ENCODE data around the gene CCDC85C.

DNA sequence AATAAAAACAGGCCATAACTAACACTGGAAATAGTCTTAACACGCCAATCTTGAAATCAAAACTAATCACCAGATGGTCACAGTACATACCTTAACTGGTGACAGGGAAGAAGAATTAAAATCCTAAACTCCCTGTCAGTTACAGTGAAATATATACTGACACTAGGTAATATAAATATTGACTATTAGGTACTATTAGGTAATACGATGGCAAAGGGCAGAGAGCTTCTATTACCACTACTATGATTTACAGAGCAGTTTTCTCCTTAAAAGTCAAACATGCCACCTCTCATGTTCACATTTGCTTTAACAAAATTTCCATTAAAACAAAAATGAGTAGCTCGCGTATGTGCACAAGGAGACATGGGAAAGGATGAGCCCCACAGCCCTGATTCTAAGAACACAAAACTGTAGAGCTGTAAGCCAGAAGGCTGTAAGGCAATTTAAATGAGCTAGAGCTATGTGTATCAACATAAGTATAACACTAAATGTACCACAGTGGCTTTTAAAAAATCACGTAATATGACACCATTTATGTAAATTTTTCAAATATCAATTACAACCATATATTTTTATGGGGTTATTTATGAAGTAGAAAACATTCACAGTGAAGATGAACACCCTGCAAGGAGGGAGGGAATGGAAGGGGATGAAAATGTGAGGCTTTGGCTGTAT is 142.5 kb downstream of the CCDC85C start:
- no peak for TF ChIP-seq NR2F2 (IDR thresholded peaks at IDR 0.05)
- TF ChIP-seq FOXA1 (IDR thresholded peaks at IDR 0.05): no peak
- TF ChIP-seq, protein P1, sequence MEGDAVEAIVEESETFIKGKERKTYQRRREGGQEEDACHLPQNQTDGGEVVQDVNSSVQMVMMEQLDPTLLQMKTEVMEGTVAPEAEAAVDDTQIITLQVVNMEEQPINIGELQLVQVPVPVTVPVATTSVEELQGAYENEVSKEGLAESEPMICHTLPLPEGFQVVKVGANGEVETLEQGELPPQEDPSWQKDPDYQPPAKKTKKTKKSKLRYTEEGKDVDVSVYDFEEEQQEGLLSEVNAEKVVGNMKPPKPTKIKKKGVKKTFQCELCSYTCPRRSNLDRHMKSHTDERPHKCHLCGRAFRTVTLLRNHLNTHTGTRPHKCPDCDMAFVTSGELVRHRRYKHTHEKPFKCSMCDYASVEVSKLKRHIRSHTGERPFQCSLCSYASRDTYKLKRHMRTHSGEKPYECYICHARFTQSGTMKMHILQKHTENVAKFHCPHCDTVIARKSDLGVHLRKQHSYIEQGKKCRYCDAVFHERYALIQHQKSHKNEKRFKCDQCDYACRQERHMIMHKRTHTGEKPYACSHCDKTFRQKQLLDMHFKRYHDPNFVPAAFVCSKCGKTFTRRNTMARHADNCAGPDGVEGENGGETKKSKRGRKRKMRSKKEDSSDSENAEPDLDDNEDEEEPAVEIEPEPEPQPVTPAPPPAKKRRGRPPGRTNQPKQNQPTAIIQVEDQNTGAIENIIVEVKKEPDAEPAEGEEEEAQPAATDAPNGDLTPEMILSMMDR (IDR thresholded peaks at IDR 0.05; ENCODE audit: low read depth, low read length, missing input control): no peak
- TF ChIP-seq RAD21 (IDR thresholded peaks at IDR 0.05): no peak
- no peak for TF ChIP-seq TAF1 (conservative IDR thresholded peaks at IDR 0.05)
- TF ChIP-seq, protein P2, sequence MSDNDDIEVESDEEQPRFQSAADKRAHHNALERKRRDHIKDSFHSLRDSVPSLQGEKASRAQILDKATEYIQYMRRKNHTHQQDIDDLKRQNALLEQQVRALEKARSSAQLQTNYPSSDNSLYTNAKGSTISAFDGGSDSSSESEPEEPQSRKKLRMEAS (IDR thresholded peaks at IDR 0.05): no peak
- no peak for TF ChIP-seq YY1 (IDR thresholded peaks at IDR 0.05)
- peak; percentile 60 for TF ChIP-seq FOXA2 (IDR thresholded peaks at IDR 0.05)
- TF ChIP-seq, protein P3, sequence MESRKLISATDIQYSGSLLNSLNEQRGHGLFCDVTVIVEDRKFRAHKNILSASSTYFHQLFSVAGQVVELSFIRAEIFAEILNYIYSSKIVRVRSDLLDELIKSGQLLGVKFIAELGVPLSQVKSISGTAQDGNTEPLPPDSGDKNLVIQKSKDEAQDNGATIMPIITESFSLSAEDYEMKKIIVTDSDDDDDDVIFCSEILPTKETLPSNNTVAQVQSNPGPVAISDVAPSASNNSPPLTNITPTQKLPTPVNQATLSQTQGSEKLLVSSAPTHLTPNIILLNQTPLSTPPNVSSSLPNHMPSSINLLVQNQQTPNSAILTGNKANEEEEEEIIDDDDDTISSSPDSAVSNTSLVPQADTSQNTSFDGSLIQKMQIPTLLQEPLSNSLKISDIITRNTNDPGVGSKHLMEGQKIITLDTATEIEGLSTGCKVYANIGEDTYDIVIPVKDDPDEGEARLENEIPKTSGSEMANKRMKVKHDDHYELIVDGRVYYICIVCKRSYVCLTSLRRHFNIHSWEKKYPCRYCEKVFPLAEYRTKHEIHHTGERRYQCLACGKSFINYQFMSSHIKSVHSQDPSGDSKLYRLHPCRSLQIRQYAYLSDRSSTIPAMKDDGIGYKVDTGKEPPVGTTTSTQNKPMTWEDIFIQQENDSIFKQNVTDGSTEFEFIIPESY (IDR thresholded peaks at IDR 0.05): no peak

Data from liver (tissue), 3 donors.